Stimulated activated CD8-positive, alpha-beta memory T cell treated with anti-CD3 and anti-CD28 coated beads, Interleukin-15, amount 100 ng/mL, for 48 hours (primary cell): ENCODE data around the gene ZSCAN31.
"Not testable (repeated sequence)": the region's sequence is repeated elsewhere in the genome, so short reads cannot be mapped to it uniquely, and the experiment has no call there.

Experiments used
- DNase-seq, 2 donors: peaks; one replicate each; pipeline ENCODE4 v3.0.0-alpha.2; 2020; ENCODE audit warnings: low read depth in 2 of 2

Gene ZSCAN31

DNA sequence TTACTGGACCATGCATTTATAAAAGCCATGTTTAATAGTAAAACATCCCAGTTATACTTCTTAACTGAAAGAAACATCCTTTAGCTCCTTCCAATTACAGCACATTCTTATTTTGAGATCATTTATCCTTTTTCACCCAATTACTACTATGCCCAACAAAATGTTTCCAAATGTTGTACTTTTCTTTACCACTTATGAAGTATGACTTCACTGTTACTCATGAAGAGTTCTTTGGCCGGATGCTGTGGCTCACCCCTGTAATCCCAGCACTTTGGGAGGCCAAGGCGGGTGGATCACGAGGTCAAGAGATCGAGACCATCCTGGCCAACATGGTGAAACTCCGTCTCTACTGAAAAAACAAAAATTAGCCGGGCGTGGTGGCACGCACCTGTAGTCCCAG, 18.1 kb downstream of the ZSCAN31 start:
- DNase-seq, result not testable (repeated sequence)

DNA sequence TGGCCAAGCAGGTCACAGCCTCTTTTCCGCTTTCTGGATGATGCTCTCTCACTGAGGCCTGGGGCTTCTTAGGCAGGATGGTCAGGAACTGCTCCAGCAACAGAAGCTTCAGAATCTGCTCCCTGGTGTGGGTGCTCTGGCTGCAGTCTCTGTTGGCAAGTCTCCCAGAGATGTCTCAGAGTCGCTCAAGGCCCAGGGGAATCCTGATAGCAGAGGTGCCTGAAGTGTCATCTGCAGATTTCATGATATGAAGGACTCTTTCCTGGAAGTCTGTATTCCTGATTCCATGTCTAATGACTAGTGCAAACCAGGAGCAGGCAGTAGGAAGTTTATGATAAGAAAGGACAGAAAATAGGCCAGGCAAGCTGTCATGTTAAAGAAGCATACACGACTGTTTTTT, 20.3 kb downstream of the ZSCAN31 start:
- DNase-seq, result no peak

DNA sequence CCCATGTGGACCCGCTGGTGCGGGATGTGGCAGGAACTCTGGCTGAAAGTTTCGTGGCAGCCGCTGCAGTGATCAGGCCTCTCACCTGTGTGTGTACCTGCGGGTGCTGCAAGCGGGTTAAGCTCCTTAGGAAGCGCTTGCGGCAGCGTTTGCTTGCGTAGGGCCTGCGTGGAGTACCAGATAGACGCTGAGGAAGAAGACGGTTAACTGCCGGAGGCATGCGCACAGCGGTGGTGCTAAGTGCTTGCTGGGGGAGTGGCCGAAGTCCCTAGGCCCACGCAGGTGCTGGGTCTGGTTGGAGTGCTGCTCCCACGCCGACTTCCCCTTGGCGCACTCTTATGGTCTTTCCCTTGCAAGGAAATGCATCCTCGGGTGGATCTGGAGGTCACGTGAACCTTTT, 23.0 kb downstream of the ZSCAN31 start:
- DNase-seq, result no peak

- DNase-seq, result no peak
Measured at GRCh38 chr6:28311139-28311823, 24.7 kb downstream of the ZSCAN31 start.

GRCh38 chr6:28306363-28306762, 29.6 kb downstream of the ZSCAN31 start:
- not testable (repeated sequence) for DNase-seq

- no peak for DNase-seq
Measured at GRCh38 chr6:28303570-28303969, 32.4 kb downstream of the ZSCAN31 start.

GRCh38 chr6:28296520-28297060, 39.4 kb downstream of the ZSCAN31 start:
- DNase-seq, result no peak

GRCh38 chr6:28295326-28295725, 40.6 kb downstream of the ZSCAN31 start:
- DNase-seq, result no peak

DNA sequence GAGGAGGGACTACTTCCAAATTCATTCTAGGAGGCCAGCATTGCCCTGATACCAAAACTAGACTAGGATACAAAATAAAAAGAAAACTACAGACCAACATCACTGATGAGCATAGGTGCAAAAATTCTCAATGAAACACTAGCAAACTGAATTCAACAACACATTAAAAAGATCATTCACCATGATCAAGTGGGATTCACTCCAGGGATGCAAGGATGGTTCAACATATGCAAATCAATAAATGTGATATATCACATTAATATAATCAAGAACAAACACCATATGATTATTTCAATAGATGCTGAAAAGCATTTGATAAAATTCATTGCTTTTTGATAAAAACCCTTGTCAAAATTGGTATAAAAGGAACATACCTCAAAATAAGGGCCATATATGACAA, 44.4 kb downstream of the ZSCAN31 start:
- DNase-seq, result no peak

- no peak for DNase-seq
Measured at GRCh38 chr6:28282926-28283325, 53.0 kb downstream of the ZSCAN31 start.

GRCh38 chr6:28281288-28282064, 54.5 kb downstream of the ZSCAN31 start, which contains the start of gene PGBD1:
Gene PGBD1, plus strand, starts transcription at chr6:28281572. Its CDS starts 2,242 bp downstream, at chr6:28283814.
- DNase-seq, result peak; percentile 56 to 64

- no peak for DNase-seq
Measured at GRCh38 chr6:28280595-28281287, 55.2 kb downstream of the ZSCAN31 start.

DNA sequence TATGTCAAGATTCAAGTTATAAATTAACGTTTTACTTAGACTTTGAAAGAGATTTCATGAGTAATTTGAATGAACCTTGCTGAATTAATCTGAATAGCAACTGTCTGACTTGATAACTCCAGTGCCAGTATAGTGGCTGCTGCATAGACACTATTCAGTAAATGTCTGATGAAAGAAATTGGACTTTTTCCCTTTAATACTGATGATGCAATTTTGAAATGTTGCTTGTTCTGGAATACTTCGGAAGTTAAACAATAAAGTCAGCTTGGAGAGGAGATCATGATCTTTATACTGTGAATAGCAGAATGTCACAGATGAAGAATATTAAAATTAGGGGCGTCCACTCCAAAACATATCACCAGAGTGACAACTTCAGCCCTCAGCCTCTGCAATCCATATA, 58.2 kb downstream of the ZSCAN31 start:
- no peak for DNase-seq

DNA sequence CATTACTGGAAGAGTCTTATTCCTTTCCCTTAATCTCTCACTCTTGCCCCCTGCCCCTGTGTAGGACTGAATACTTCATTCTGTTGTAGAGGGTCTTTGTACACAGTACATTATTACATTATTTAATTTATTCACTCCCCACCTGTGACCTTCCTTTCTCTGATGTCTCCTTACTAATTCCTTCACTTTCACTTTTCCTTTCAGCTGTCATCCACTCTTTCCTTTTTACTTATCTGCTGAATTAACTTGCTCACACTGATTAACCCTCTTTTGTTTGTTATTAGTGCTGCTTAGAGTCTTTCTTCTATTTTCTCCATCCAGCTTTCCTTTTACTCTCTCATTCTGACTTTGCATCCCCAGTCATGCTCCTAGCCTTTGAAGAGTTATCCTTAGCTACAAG, 61.1 kb downstream of the ZSCAN31 start:
- DNase-seq, result no peak
